ENCODE data around the gene KCNK10. TPM values are rescaled to one million over a fixed set of nuclear protein-coding genes. Genes with fewer than 3 reads are reported as not detected.

Gene KCNK10, protein sequence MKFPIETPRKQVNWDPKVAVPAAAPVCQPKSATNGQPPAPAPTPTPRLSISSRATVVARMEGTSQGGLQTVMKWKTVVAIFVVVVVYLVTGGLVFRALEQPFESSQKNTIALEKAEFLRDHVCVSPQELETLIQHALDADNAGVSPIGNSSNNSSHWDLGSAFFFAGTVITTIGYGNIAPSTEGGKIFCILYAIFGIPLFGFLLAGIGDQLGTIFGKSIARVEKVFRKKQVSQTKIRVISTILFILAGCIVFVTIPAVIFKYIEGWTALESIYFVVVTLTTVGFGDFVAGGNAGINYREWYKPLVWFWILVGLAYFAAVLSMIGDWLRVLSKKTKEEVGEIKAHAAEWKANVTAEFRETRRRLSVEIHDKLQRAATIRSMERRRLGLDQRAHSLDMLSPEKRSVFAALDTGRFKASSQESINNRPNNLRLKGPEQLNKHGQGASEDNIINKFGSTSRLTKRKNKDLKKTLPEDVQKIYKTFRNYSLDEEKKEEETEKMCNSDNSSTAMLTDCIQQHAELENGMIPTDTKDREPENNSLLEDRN
- not detected in 2 replicates for total RNA-seq

DNA sequence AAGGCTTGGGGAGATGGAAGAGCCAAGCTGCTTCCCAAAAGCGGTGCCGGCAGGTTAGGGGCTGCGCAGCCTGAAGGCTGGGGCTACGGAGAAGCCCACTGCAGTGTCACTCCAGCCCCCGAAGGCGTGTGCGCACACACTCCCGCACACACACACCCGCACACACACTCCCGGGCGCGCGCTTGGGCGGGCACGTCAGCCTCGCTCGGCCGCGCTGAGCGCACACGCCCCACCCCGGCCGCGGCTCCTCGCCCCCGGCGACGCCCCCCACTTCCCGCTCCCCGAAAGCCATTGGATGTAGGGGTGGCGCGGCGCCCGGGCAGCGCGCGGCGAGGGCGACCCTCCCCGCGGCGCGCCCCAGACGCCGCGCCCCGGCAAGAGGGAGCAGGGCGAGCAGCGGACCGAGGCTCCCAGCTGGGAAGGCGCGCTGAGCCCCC is at the start of gene KCNK10:
KCNK10 (minus strand) TSS at position 184 of the 437 bp plus-strand sequence. CDS start 471 bp downstream, outside the sequence.

Other genes starting within 250 kb of the KCNK10 start
- 13.6 and 14.3 TPM in 2 replicates for gene SPATA7, start 62.4 kb upstream of the KCNK10 start, total RNA-seq
- gene PTPN21, start 231.7 kb upstream of the KCNK10 start, total RNA-seq: 16.4 and 16.6 TPM in 2 replicates
- 59.0 and 60.4 TPM in 2 replicates for gene ZC3H14, start 239.8 kb upstream of the KCNK10 start, total RNA-seq

Data from smooth muscle cell of the pulmonary artery (primary cell).